ENCODE results near the gene CUBN. TPM values are rescaled to one million over a fixed set of nuclear protein-coding genes. Genes with fewer than 3 reads are reported as not detected.
A peak's percentile ranks its signal among the peaks of the same experiment; 100 is the strongest.

CUBN gene
- total RNA-seq, 1 donor from 2014 or later = 2.7 TPM

- H3K4me3 Mint-ChIP-seq (ENCODE audit: unreplicated experiment) = no peak overlapping the region
- H3K4me2 ChIP-seq (ENCODE audit: low read length) = no peak overlapping the region
- peaks cover 5% of the 10 kb centered on the region for H3K4me1 ChIP-seq (ENCODE audit: insufficient read depth, low read length)
- DNase-seq (ENCODE audit: low read depth) (no peak), FAIRE-seq (no peak)
- H3K36me3 Mint-ChIP-seq (ENCODE audit: low read depth, unreplicated experiment) = peaks cover 13% of the 10 kb centered on the region
- no peaks in the 10 kb centered on the region for H3K9me3 Mint-ChIP-seq (ENCODE audit: unreplicated experiment)
- H3K79me2 ChIP-seq (ENCODE audit: insufficient read depth, low read length) = peaks cover 97% of the 10 kb centered on the region
- no peak overlapping the region for H2AFZ ChIP-seq (ENCODE audit: low read depth, low read length)
- peaks cover 93% of the 10 kb centered on the region for H4K20me1 ChIP-seq (ENCODE audit: insufficient read depth, low read length)
- H3K27ac Mint-ChIP-seq (ENCODE audit: unreplicated experiment) = no peak overlapping the region
- TF ChIP-seq EZH2 (IDR thresholded peaks at IDR 0.05; ENCODE audit: insufficient read depth, low read length) (no peak), CTCF (IDR thresholded peaks at IDR 0.05; ENCODE audit: insufficient read depth, low read depth, low read length) (no peak)
- H3K9ac ChIP-seq (ENCODE audit: low read length) = no peak overlapping the region
- no peak overlapping the region for H3K27ac ChIP-seq (ENCODE audit: low read depth, low read length)
- no peaks in the 10 kb centered on the region for H3K9me3 ChIP-seq (ENCODE audit: insufficient read depth, low read depth, low read length)
- H3K27me3 ChIP-seq (ENCODE audit: insufficient read depth, low read length) = no peaks in the 10 kb centered on the region
- no peaks in the 10 kb centered on the region for H3K27me3 Mint-ChIP-seq (ENCODE audit: low read depth, unreplicated experiment)
- peaks cover 13% of the 10 kb centered on the region for H3K4me1 Mint-ChIP-seq (ENCODE audit: low read depth, unreplicated experiment)
- no peak overlapping the region for H3K4me3 ChIP-seq (ENCODE audit: insufficient read depth, low read depth, low read length)
- no peaks in the 10 kb centered on the region for H3K36me3 ChIP-seq (ENCODE audit: insufficient read depth, low read length)
Measured at GRCh38 chr10:16795410-16796073, 334.1 kb downstream of the CUBN start.

GRCh38 chr10:16794005-16794404 lies 335.6 kb downstream of the CUBN start:
- H3K4me3 ChIP-seq (ENCODE audit: insufficient read depth, low read depth, low read length) = no peak overlapping the region
- peaks cover 97% of the 10 kb centered on the region for H3K79me2 ChIP-seq (ENCODE audit: insufficient read depth, low read length)
- no peak overlapping the region for H3K27ac ChIP-seq (ENCODE audit: low read depth, low read length)
- Mint-ChIP-seq H3K9me3 (ENCODE audit: unreplicated experiment) (no peaks in the 10 kb centered on the region), H3K36me3 (ENCODE audit: low read depth, unreplicated experiment) (peaks cover 22% of the 10 kb centered on the region), H3K4me3 (ENCODE audit: unreplicated experiment) (no peak overlapping the region), H3K27ac (ENCODE audit: unreplicated experiment) (no peak overlapping the region), H3K4me1 (ENCODE audit: low read depth, unreplicated experiment) (peaks cover 19% of the 10 kb centered on the region), H3K27me3 (ENCODE audit: low read depth, unreplicated experiment) (no peaks in the 10 kb centered on the region)
- peaks cover 93% of the 10 kb centered on the region for H4K20me1 ChIP-seq (ENCODE audit: insufficient read depth, low read length)
- H3K36me3 ChIP-seq (ENCODE audit: insufficient read depth, low read length) = no peaks in the 10 kb centered on the region
- FAIRE-seq (no peak), DNase-seq (ENCODE audit: low read depth) (no peak)
- H3K4me1 ChIP-seq (ENCODE audit: insufficient read depth, low read length) = peaks cover 5% of the 10 kb centered on the region
- TF ChIP-seq CTCF (IDR thresholded peaks at IDR 0.05; ENCODE audit: insufficient read depth, low read depth, low read length) = no peak
- no peak overlapping the region for H3K9ac ChIP-seq (ENCODE audit: low read length)
- no peak overlapping the region for H2AFZ ChIP-seq (ENCODE audit: low read depth, low read length)
- H3K4me2 ChIP-seq (ENCODE audit: low read length) = no peak overlapping the region
- no peaks in the 10 kb centered on the region for H3K9me3 ChIP-seq (ENCODE audit: insufficient read depth, low read depth, low read length)
- no peaks in the 10 kb centered on the region for H3K27me3 ChIP-seq (ENCODE audit: insufficient read depth, low read length)

GRCh38 chr10:16792675-16793074 lies 336.9 kb downstream of the CUBN start:
- Histone ChIP-seq H4K20me1 (ENCODE audit: insufficient read depth, low read length) (peaks cover 93% of the 10 kb centered on the region), H3K9ac (ENCODE audit: low read length) (no peak overlapping the region), H3K27ac (ENCODE audit: low read depth, low read length) (no peak overlapping the region), H2AFZ (ENCODE audit: low read depth, low read length) (no peak overlapping the region), H3K4me2 (ENCODE audit: low read length) (peak overlapping the region; percentile 24), H3K9me3 (ENCODE audit: insufficient read depth, low read depth, low read length) (no peaks in the 10 kb centered on the region), H3K4me1 (ENCODE audit: insufficient read depth, low read length) (peaks cover 5% of the 10 kb centered on the region), H3K27me3 (ENCODE audit: insufficient read depth, low read length) (no peaks in the 10 kb centered on the region), H3K79me2 (ENCODE audit: insufficient read depth, low read length) (peaks cover 97% of the 10 kb centered on the region), H3K36me3 (ENCODE audit: insufficient read depth, low read length) (no peaks in the 10 kb centered on the region), H3K4me3 (ENCODE audit: insufficient read depth, low read depth, low read length) (no peak overlapping the region)
- Mint-ChIP-seq H3K4me1 (ENCODE audit: low read depth, unreplicated experiment) (peaks cover 26% of the 10 kb centered on the region), H3K9me3 (ENCODE audit: unreplicated experiment) (no peaks in the 10 kb centered on the region), H3K27me3 (ENCODE audit: low read depth, unreplicated experiment) (no peaks in the 10 kb centered on the region), H3K27ac (ENCODE audit: unreplicated experiment) (no peak overlapping the region), H3K36me3 (ENCODE audit: low read depth, unreplicated experiment) (peaks cover 28% of the 10 kb centered on the region), H3K4me3 (ENCODE audit: unreplicated experiment) (no peak overlapping the region)
- TF ChIP-seq CTCF (IDR thresholded peaks at IDR 0.05; ENCODE audit: insufficient read depth, low read depth, low read length) (no peak), EZH2 (IDR thresholded peaks at IDR 0.05; ENCODE audit: insufficient read depth, low read length) (no peak)
- DNase-seq (ENCODE audit: low read depth) = peak; percentile 83
- peak; percentile 60 for FAIRE-seq

Measured in astrocyte (in vitro differentiated cells and primary cell).